H1 (cell line): ENCODE results near the gene TUBA1A. TPM values are rescaled to one million over a fixed set of nuclear protein-coding genes. Genes with fewer than 3 reads are reported as not detected.

Experiments used
- CTCF ChIA-PET: fragments of 300-600 bp; sonication (Branson Sonifier 250); formaldehyde crosslinking; loops from one replicate; lab custom pipeline; 2021; ENCODE audit not compliant: partially characterized antibody; lab: Charles Lee
- POLR2A ChIA-PET: fragments of 300-600 bp; sonication (Branson Sonifier 250); formaldehyde crosslinking; loops from one replicate; lab custom pipeline; 2021; ENCODE audit warnings: inconsistent platforms; ENCODE audit not compliant: partially characterized antibody; lab: Charles Lee
- DNase-seq, 2 experiments: peaks; one replicate each; pipeline versions ENCODE4 v3.0.0 to v3.0.0-alpha.2; 2010 to 2022; ENCODE audit warnings: low spot score in 2 of 2, low read depth in 1 of 2, mixed read lengths in 1 of 2
- FAIRE-seq: peaks from 2 replicates; lab custom pipeline; 2011; peaks lifted over from hg19 to GRCh38; lab: Jason Lieb, UNC
- H2AFZ ChIP-seq: 2 replicates; pipeline ENCODE4 v1.8.1; 2012; ENCODE audit warnings: low read length, inconsistent platforms
- H2AK5ac ChIP-seq: 2 replicates; pipeline ENCODE4 v1.6.1; 2013; ENCODE audit warnings: low read depth, low read length
- H2BK120ac ChIP-seq: replicated peaks from 2 replicates; pipeline ENCODE3; 2013; ENCODE audit warnings: low read depth, low read length, inconsistent platforms
- H2BK12ac ChIP-seq: 2 replicates; pipeline ENCODE4 v1.6.1; 2013; ENCODE audit warnings: low read depth, low read length
- H2BK15ac ChIP-seq: 2 replicates; pipeline ENCODE4 v1.6.1; 2013; ENCODE audit warnings: low read length
- H2BK20ac ChIP-seq: 2 replicates; pipeline ENCODE4 v1.6.1; 2013; ENCODE audit warnings: low read length
- H2BK5ac ChIP-seq: 2 replicates; pipeline ENCODE4 v1.6.1; 2013; ENCODE audit warnings: low read depth, low read length
- H3K14ac ChIP-seq: 2 replicates; pipeline ENCODE4 v1.6.1; 2013; ENCODE audit warnings: inconsistent platforms; ENCODE audit not compliant: insufficient read length
- H3K18ac ChIP-seq: 2 replicates; pipeline ENCODE4 v1.6.1; 2013; ENCODE audit warnings: low read length; ENCODE audit errors: extremely low read depth
- H3K23ac ChIP-seq: 2 replicates; pipeline ENCODE4 v1.6.1; 2013; ENCODE audit warnings: inconsistent platforms; ENCODE audit not compliant: insufficient read length
- H3K23me2 ChIP-seq: 2 replicates; pipeline ENCODE4 v1.6.1; 2013; ENCODE audit warnings: low read depth, low read length
- H3K27ac ChIP-seq: 2 replicates; pipeline ENCODE4 v1.6.1; 2011; ENCODE audit warnings: low read depth, low read length, inconsistent platforms
- H3K27me3 ChIP-seq, 4 experiments: replicated peaks in 1 of 4; 1 replicate in 1 of 4; 2 replicates in 3 of 4; pipeline versions ENCODE4 v1.6.1 to v1.8.1; 2011 to 2013; ENCODE audit warnings: low read length in 3 of 4, mild to moderate bottlenecking in 3 of 4, inconsistent platforms in 2 of 4, mixed read lengths in 2 of 4, moderate library complexity in 1 of 4; ENCODE audit not compliant: control insufficient read depth in 3 of 4, insufficient read depth in 3 of 4; ENCODE audit errors: extremely low read depth in 1 of 4
- H3K36me3 ChIP-seq, 4 experiments: 2 replicates each; pipeline versions ENCODE4 v1.6.1 to v1.8.1; 2011 to 2013; ENCODE audit warnings: mild to moderate bottlenecking in 4 of 4, low read length in 3 of 4, moderate library complexity in 2 of 4, control low read depth in 1 of 4, inconsistent platforms in 1 of 4; ENCODE audit not compliant: insufficient read depth in 4 of 4, control insufficient read depth in 2 of 4
- H3K4ac ChIP-seq: replicated peaks from 2 replicates; pipeline ENCODE3; 2013; ENCODE audit warnings: low read length, low read depth, mixed read lengths, inconsistent platforms; ENCODE audit not compliant: insufficient read length
- H3K4me1 ChIP-seq, 4 experiments: replicated peaks in 1 of 4; 1 replicate in 1 of 4; 2 replicates in 3 of 4; pipeline versions ENCODE4 v1.6.1 to v1.8.1; 2011 to 2013; ENCODE audit warnings: low read length in 3 of 4, inconsistent platforms in 2 of 4, mixed read lengths in 1 of 4; ENCODE audit not compliant: insufficient read depth in 4 of 4, control insufficient read depth in 3 of 4
- H3K4me2 ChIP-seq, 2 experiments: 2 replicates each; pipeline versions ENCODE4 v1.6.1 to v1.8.1; 2011 to 2013; ENCODE audit warnings: low read depth in 2 of 2, low read length in 2 of 2, control low read depth in 1 of 2, inconsistent platforms in 1 of 2, mild to moderate bottlenecking in 1 of 2; ENCODE audit not compliant: insufficient read depth in 1 of 2
- H3K4me3 ChIP-seq, 4 experiments: fragments of 200-600, 300-600 bp in 1 of 4; sonication (generic), shearing (Covaris generic), sonication (Bioruptor Twin) in 1 of 4; 2 replicates each; pipeline versions ENCODE4 v1.5.1 to v1.8.1; 2011 to 2016; ENCODE audit warnings: low read length in 4 of 4, low read depth in 3 of 4, control low read depth in 2 of 4, inconsistent platforms in 2 of 4, mild to moderate bottlenecking in 2 of 4, mixed read lengths in 1 of 4, moderate library complexity in 1 of 4; ENCODE audit not compliant: insufficient read depth in 2 of 4; ENCODE audit errors: extremely low read depth in 1 of 4
- H3K56ac ChIP-seq: replicated peaks from 2 replicates; pipeline ENCODE3; 2013; ENCODE audit warnings: low read depth, mild to moderate bottlenecking, mixed read lengths, low read length, inconsistent platforms; ENCODE audit not compliant: insufficient read length
- H3K79me1 ChIP-seq: 2 replicates; pipeline ENCODE4 v1.6.1; 2013; ENCODE audit warnings: low read depth, low read length, control low read depth
- H3K79me2 ChIP-seq, 2 experiments: 2 replicates each; pipeline versions ENCODE4 v1.6.1 to v1.8.1; 2012 to 2013; ENCODE audit warnings: low read length in 2 of 2, mild to moderate bottlenecking in 2 of 2, inconsistent platforms in 1 of 2; ENCODE audit not compliant: insufficient read depth in 2 of 2, control insufficient read depth in 1 of 2
- H3K9ac ChIP-seq, 4 experiments: replicated peaks in 1 of 4; 1 replicate in 1 of 4; 2 replicates in 3 of 4; pipeline versions ENCODE4 v1.6.1 to v1.8.1; 2011 to 2013; ENCODE audit warnings: low read depth in 3 of 4, low read length in 3 of 4, control low read depth in 2 of 4, mild to moderate bottlenecking in 2 of 4, moderate library complexity in 2 of 4, inconsistent platforms in 1 of 4; ENCODE audit errors: extremely low read depth in 1 of 4
- H3K9me3 ChIP-seq, 2 experiments: 2 replicates each; pipeline versions ENCODE4 v1.6.1 to v1.8.1; 2012 to 2013; ENCODE audit warnings: mild to moderate bottlenecking in 2 of 2, moderate library complexity in 2 of 2, control low read depth in 1 of 2, inconsistent platforms in 1 of 2, low read depth in 1 of 2, low read length in 1 of 2, mixed read lengths in 1 of 2; ENCODE audit not compliant: insufficient read depth in 2 of 2
- H4K20me1 ChIP-seq, 2 experiments: replicated peaks in 1 of 2; 2 replicates each; pipeline versions ENCODE3 to v1.8.1; 2011 to 2013; ENCODE audit warnings: inconsistent platforms in 2 of 2, low read length in 2 of 2, mild to moderate bottlenecking in 1 of 2; ENCODE audit not compliant: insufficient read depth in 2 of 2, control insufficient read depth in 1 of 2
- H4K5ac ChIP-seq: 2 replicates; pipeline ENCODE4 v1.6.1; 2013; ENCODE audit warnings: low read length, low read depth, mixed read lengths, inconsistent platforms; ENCODE audit not compliant: insufficient read length
- H4K8ac ChIP-seq: 2 replicates; pipeline ENCODE4 v1.8.0; 2013; ENCODE audit warnings: mild to moderate bottlenecking, moderate library complexity, low read length, inconsistent platforms; ENCODE audit not compliant: insufficient read depth; ENCODE audit errors: extremely low read depth
- H4K91ac ChIP-seq: replicated peaks from 2 replicates; pipeline ENCODE3; 2013; ENCODE audit warnings: low read length, mixed read lengths, inconsistent platforms; ENCODE audit not compliant: insufficient read length
- JUN ChIP-seq: IDR thresholded peaks from 2 replicates; pipeline ENCODE4 v1.6.1; 2011; ENCODE audit warnings: low read depth, mild to moderate bottlenecking, improper control_type of control experiment, low read length
- KDM1A ChIP-seq: fragments of 200-600, 300-600 bp; sonication (generic); IDR thresholded peaks from 2 replicates; pipeline ENCODE4 v1.7.1; 2016; ENCODE audit warnings: mild to moderate bottlenecking, low read length, borderline replicate concordance
- KDM5A ChIP-seq: fragments of 200-600 bp; IDR thresholded peaks from 2 replicates; pipeline ENCODE4 v1.7.1; 2012; ENCODE audit warnings: mild to moderate bottlenecking, low read length, inconsistent platforms, mixed read lengths
- NRF1 ChIP-seq: IDR thresholded peaks from 2 replicates; pipeline ENCODE4 v1.6.1; 2011; ENCODE audit warnings: mild to moderate bottlenecking, low read depth, low read length, improper control_type of control experiment
- POLR2AphosphoS5 ChIP-seq: IDR thresholded peaks from 2 replicates; pipeline ENCODE4 v1.6.1; 2011; ENCODE audit warnings: low read depth, low read length
- SAP30 ChIP-seq: fragments of 300-600 bp; sonication (generic); IDR thresholded peaks from 2 replicates; pipeline ENCODE4 v1.7.1; 2012; ENCODE audit warnings: low read length, moderate library complexity, mild to moderate bottlenecking, inconsistent platforms; ENCODE audit not compliant: insufficient read depth, insufficient replicate concordance
- SIN3A ChIP-seq, 2 experiments: IDR thresholded peaks in 1 of 2; conservative IDR thresholded peaks in 1 of 2; 2 replicates each; pipeline ENCODE4 v1.6.1; 2011 to 2012; ENCODE audit warnings: low read length in 2 of 2, improper control_type of control experiment in 1 of 2, low read depth in 1 of 2, mild to moderate bottlenecking in 1 of 2
- SP2 ChIP-seq: IDR thresholded peaks from 2 replicates; pipeline ENCODE4 v1.6.1; 2012; ENCODE audit warnings: mild to moderate bottlenecking, low read length, inconsistent platforms
- SRF ChIP-seq: IDR thresholded peaks from 2 replicates; pipeline ENCODE4 v1.6.1; 2011; ENCODE audit warnings: mild to moderate bottlenecking, low read depth, low read length, moderate library complexity
- TCF12 ChIP-seq: IDR thresholded peaks from 2 replicates; pipeline ENCODE4 v1.6.1; 2011; ENCODE audit warnings: low read depth, mild to moderate bottlenecking, low read length
- WGBS, 2 experiments: shearing (Covaris generic) in 1 of 2; methylation state at CpG; one replicate each; pipeline versions ENCODE4 v1.1.6 to v1.1.7; 2013 to 2015; ENCODE audit warnings: low lambda C conversion rate in 2 of 2, mixed read lengths in 2 of 2, inconsistent platforms in 1 of 2, low coverage in 1 of 2, missing lambda C conversion rate in 1 of 2; ENCODE audit not compliant: insufficient replicate concordance in 2 of 2, insufficient coverage in 1 of 2, insufficient read length in 1 of 2; ENCODE audit errors: extremely low coverage in 1 of 2, missing lambda C conversion rate in 1 of 2; 5-methylcytosine and 5-hydroxymethylcytosine counted together
- polyA plus RNA-seq, 7 experiments: library from polyadenylated mRNA; depleted of rRNA in 3 of 7; stranded (reverse) in 5 of 7; unstranded in 2 of 7; fragments of >200 nt in 5 of 7; fragments of 200-250 nt in 2 of 7; gene quantifications; 1 replicate in 5 of 7; 2 replicates in 1 of 7; 4 replicates in 1 of 7; pipeline versions ENCODE4 v1.2.1 to v1.2.3, GENCODE V29; 2011 to 2013; ENCODE audit warnings: missing spikeins in 2 of 7, mixed read lengths in 2 of 7
- total RNA-seq: library from RNA; stranded (reverse); fragmentation: NEBNext Ultra II Directional; extraction: Animal tissue kit (Norgen Biotek cat#: 25700); gene quantifications from 2 replicates; pipeline ENCODE4 v1.2.1, GENCODE V29; 2021

TUBA1A gene
- total and polyA plus RNA-seq, 2 of the 8 experiments (the other 6 are each of a cell fraction or from before 2014, with no cell fraction given), result 283 to 1,018 TPM

DNA sequence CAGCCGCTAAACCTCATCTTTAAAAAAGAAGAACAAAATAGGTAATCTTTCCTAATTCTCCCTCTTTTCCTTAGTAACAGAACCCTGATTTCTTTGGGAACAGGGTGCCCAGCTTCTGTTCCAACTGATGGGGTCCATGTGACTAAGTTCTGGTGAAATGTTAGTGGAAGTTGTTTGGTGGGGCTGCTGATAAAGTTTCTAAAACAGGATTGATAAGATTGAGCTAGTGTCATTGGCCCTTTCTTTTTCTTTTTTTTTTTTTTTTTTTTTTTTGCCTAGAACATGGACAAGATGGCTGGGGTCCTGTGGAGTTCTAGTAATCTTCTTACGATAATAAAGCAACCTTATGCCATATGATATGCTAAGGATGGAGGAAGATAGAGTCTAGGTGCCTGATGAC lies 41.5 kb downstream of the TUBA1A start:
- Histone ChIP-seq H3K4me3 (no peak overlapping the region), H3K9ac (no peak overlapping the region; a peak in 1 of 7 replicates), H2BK15ac (no peak overlapping the region), H2AK5ac (no peak overlapping the region), H4K8ac (no peak overlapping the region), H4K91ac (no peak overlapping the region), H3K79me1 (no peaks in the 10 kb centered on the region), H2BK12ac (no peak overlapping the region)
- 96% methylated on average over 2 of the region's 2 CpGs; no CpG with 5 or more reads in 1 of the 2 experiments for WGBS, 2 experiments
- no peak for FAIRE-seq
- no peak for DNase-seq
- TF ChIP-seq POLR2AphosphoS5 (no peak), JUN (no peak), SP2 (no peak), KDM1A (no peak), NRF1 (no peak), SIN3A (conservative IDR thresholded peaks at IDR 0.05 in 1 of 2, IDR thresholded peaks at IDR 0.05 in 1 of 2; ENCODE audit: low read depth in 1 of 2, low read length in 2 of 2) (no peak), KDM5A (no peak), TCF12 (no peak), SAP30 (no peak), SRF (no peak)
- TF ChIP-seq, all 59 proteins: peak for 0
- Histone ChIP-seq H3K23me2 (no peaks in the 10 kb centered on the region; the same call in 1 of the 2 replicates), H2BK120ac (no peak overlapping the region), H3K36me3 (no peaks in the 10 kb centered on the region), H2AFZ (no peak overlapping the region), H3K23ac (no peak overlapping the region), H2BK20ac (no peak overlapping the region), H3K27ac (no peak overlapping the region), H3K4me1 (no peaks in the 10 kb centered on the region), H3K4me2 (no peak overlapping the region), H2BK5ac (no peak overlapping the region), H3K18ac (no peak overlapping the region), H3K56ac (no peak overlapping the region), H4K20me1 (no peaks in the 10 kb centered on the region), H3K14ac (no peak overlapping the region), H4K5ac (no peak overlapping the region), H3K79me2 (no peaks in the 10 kb centered on the region), H3K4ac (no peak overlapping the region), H3K27me3 (no peaks in the 10 kb centered on the region), H3K9me3 (no peaks in the 10 kb centered on the region)
- ChIA-PET POLR2A (interaction anchor here (1.9 to 13.9 kb wide), 2 partner anchors 13 to 18 kb away, joined by 5 to 132 read pairs; partner anchors contain the start of gene TUBA1B), CTCF (interaction anchor here (1.5 kb wide), 1 partner anchor 59 kb away, joined by 4 read pairs; no protein-coding TSS in a partner anchor)
